ENCODE results near the gene PCNX2. TPM values are rescaled to one million over a fixed set of nuclear protein-coding genes. Genes with fewer than 3 reads are reported as not detected.
A peak's percentile ranks its signal among the peaks of the same experiment; 100 is the strongest.

The PCNX2 gene
- total RNA-seq, 1 experiment from 2014 or later = 15.3 TPM

GRCh38 chr1:233025567-233025966 is 270.0 kb downstream of the PCNX2 start:
- Histone ChIP-seq H3K9ac (ENCODE audit: low read length) (no peak overlapping the region), H3K27ac (ENCODE audit: low read depth, low read length) (no peak overlapping the region), H3K4me1 (ENCODE audit: control insufficient read depth in 1 of 2, insufficient read depth in 2 of 2, low read length in 2 of 2) (peaks cover 0 to 3% of the 10 kb centered on the region in 2 experiments; a peak in 1 of 4 replicates), H3K9me3 (ENCODE audit: control insufficient read depth in 1 of 2, insufficient read depth in 1 of 2, low read depth in 1 of 2, low read length in 2 of 2) (no peaks in the 10 kb centered on the region), H3K79me2 (ENCODE audit: insufficient read depth, low read length) (no peaks in the 10 kb centered on the region), H4K20me1 (ENCODE audit: insufficient read depth) (no peaks in the 10 kb centered on the region), H3K27me3 (ENCODE audit: insufficient read depth, low read length) (no peaks in the 10 kb centered on the region), H3K36me3 (ENCODE audit: control insufficient read depth in 1 of 2, insufficient read depth in 2 of 2, low read length in 2 of 2) (no peaks in the 10 kb centered on the region), H3K4me3 (replicated peaks in 1 of 2; ENCODE audit: low read depth in 1 of 2, low read length in 2 of 2) (no peak overlapping the region), H3K4me2 (ENCODE audit: low read length) (no peak overlapping the region), H2AFZ (ENCODE audit: low read depth, low read length, poor library complexity, severe bottlenecking) (no peak overlapping the region), H3K9me2 (ENCODE audit: insufficient read depth) (no peaks in the 10 kb centered on the region)
- TF ChIP-seq FOSL1 (IDR thresholded peaks at IDR 0.05; ENCODE audit: low read depth) (no peak), CBX3 (IDR thresholded peaks at IDR 0.05; ENCODE audit: low read depth) (no peak), ELF1 (IDR thresholded peaks at IDR 0.05; ENCODE audit: borderline replicate concordance, low read depth) (no peak)
- no TSS peak for BruUV-seq (replicated peaks)
- RAD21 ChIA-PET (ENCODE audit: low non-redundant PET in 1 of 2, low total read pairs in 2 of 2, uncharacterized antibody in 2 of 2, unreplicated experiment in 2 of 2) = interaction anchor here in 1 of 2 experiments (0.6 kb wide), 1 partner anchor 853 kb away, joined by 4 read pairs; no protein-coding TSS in a partner anchor
- intact Hi-C loops (cut with micrococcal nuclease) = loop anchor here (2.0 kb wide), 1 partner anchor 391 kb away; no protein-coding TSS in a partner anchor
- DNase-seq (ENCODE audit: low read depth, low spot score) (no peak), ATAC-seq (no peak)
- POLR2A ChIA-PET = no interaction called here
- CTCF ChIA-PET = interaction anchor here (1.2 kb wide), 1 partner anchor 391 kb away, joined by 3 read pairs; no protein-coding TSS in a partner anchor

- Histone ChIP-seq H4K20me1 (ENCODE audit: insufficient read depth) (no peaks in the 10 kb centered on the region), H3K36me3 (ENCODE audit: control insufficient read depth in 1 of 2, insufficient read depth in 2 of 2, low read length in 2 of 2) (no peaks in the 10 kb centered on the region), H2AFZ (ENCODE audit: low read depth, low read length, poor library complexity, severe bottlenecking) (no peak overlapping the region), H3K4me3 (replicated peaks in 1 of 2; ENCODE audit: low read depth in 1 of 2, low read length in 2 of 2) (no peak overlapping the region), H3K79me2 (ENCODE audit: insufficient read depth, low read length) (no peaks in the 10 kb centered on the region), H3K27me3 (ENCODE audit: insufficient read depth, low read length) (no peaks in the 10 kb centered on the region), H3K27ac (ENCODE audit: low read depth, low read length) (no peak overlapping the region), H3K9ac (ENCODE audit: low read length) (no peak overlapping the region), H3K4me1 (ENCODE audit: control insufficient read depth in 1 of 2, insufficient read depth in 2 of 2, low read length in 2 of 2) (peaks cover 0 to 3% of the 10 kb centered on the region in 2 experiments; a peak in 1 of 4 replicates), H3K9me2 (ENCODE audit: insufficient read depth) (no peaks in the 10 kb centered on the region), H3K4me2 (ENCODE audit: low read length) (no peak overlapping the region), H3K9me3 (ENCODE audit: control insufficient read depth in 1 of 2, insufficient read depth in 1 of 2, low read depth in 1 of 2, low read length in 2 of 2) (no peaks in the 10 kb centered on the region)
- intact Hi-C loops (cut with micrococcal nuclease) = loop anchor here (2.0 kb wide), 1 partner anchor 390 kb away; no protein-coding TSS in a partner anchor
- no TSS peak for BruUV-seq (replicated peaks)
- TF ChIP-seq ZFX (IDR thresholded peaks at IDR 0.05) = no peak
- TF ChIP-seq POLR2AphosphoS5 (IDR thresholded peaks at IDR 0.05; ENCODE audit: low read depth, low read length) = no peak
- TF ChIP-seq RAD21 (IDR thresholded peaks at IDR 0.05; ENCODE audit: low read depth) = peak; percentile 60
- TF ChIP-seq EZH2phosphoT487 (IDR thresholded peaks at IDR 0.05; ENCODE audit: borderline replicate concordance) = no peak
- no peak for TF ChIP-seq CBX3 (IDR thresholded peaks at IDR 0.05; ENCODE audit: low read depth)
- TF ChIP-seq ELF1 (IDR thresholded peaks at IDR 0.05; ENCODE audit: borderline replicate concordance, low read depth) = no peak
- TF ChIP-seq FOSL1 (IDR thresholded peaks at IDR 0.05; ENCODE audit: low read depth) = no peak
- TF ChIP-seq, protein P1, sequence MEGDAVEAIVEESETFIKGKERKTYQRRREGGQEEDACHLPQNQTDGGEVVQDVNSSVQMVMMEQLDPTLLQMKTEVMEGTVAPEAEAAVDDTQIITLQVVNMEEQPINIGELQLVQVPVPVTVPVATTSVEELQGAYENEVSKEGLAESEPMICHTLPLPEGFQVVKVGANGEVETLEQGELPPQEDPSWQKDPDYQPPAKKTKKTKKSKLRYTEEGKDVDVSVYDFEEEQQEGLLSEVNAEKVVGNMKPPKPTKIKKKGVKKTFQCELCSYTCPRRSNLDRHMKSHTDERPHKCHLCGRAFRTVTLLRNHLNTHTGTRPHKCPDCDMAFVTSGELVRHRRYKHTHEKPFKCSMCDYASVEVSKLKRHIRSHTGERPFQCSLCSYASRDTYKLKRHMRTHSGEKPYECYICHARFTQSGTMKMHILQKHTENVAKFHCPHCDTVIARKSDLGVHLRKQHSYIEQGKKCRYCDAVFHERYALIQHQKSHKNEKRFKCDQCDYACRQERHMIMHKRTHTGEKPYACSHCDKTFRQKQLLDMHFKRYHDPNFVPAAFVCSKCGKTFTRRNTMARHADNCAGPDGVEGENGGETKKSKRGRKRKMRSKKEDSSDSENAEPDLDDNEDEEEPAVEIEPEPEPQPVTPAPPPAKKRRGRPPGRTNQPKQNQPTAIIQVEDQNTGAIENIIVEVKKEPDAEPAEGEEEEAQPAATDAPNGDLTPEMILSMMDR (IDR thresholded peaks at IDR 0.05 in 2 of 3, conservative IDR thresholded peaks at IDR 0.05 in 1 of 3; ENCODE audit: borderline replicate concordance in 1 of 3, insufficient read depth in 1 of 3, low read depth in 2 of 3, low read length in 2 of 3) = peak; percentile 28 to 46 (median 44); a peak in 5 of 6 replicates
- ChIA-PET RAD21 (ENCODE audit: low non-redundant PET in 1 of 2, low total read pairs in 2 of 2, uncharacterized antibody in 2 of 2, unreplicated experiment in 2 of 2) (interaction anchor here in 1 of 2 experiments (0.6 kb wide), 1 partner anchor 852 kb away, joined by 4 read pairs; no protein-coding TSS in a partner anchor), CTCF (interaction anchor here (1.2 kb wide), 1 partner anchor 391 kb away, joined by 3 read pairs; no protein-coding TSS in a partner anchor), POLR2A (no interaction called here)
- DNase-seq (ENCODE audit: low read depth, low spot score) (no peak), ATAC-seq (peak; percentile 63)
These were observed 270.4 kb downstream of the PCNX2 start for GRCh38 chr1:233025157-233025556.

Measured in HCT116 (cell line).